HG03439 (cell line): Measurements from ENCODE around the gene HNMT.
A peak's percentile ranks its signal among the peaks of the same experiment; 100 is the strongest.

Source experiments
- ATAC-seq: cut with Tn5 transposase; IDR thresholded peaks from one replicate; pipeline ENCODE4 v1.9.1; 2021; ENCODE audit warnings: mild to moderate bottlenecking, moderate library complexity; ENCODE audit not compliant: unreplicated experiment

Gene HNMT

DNA sequence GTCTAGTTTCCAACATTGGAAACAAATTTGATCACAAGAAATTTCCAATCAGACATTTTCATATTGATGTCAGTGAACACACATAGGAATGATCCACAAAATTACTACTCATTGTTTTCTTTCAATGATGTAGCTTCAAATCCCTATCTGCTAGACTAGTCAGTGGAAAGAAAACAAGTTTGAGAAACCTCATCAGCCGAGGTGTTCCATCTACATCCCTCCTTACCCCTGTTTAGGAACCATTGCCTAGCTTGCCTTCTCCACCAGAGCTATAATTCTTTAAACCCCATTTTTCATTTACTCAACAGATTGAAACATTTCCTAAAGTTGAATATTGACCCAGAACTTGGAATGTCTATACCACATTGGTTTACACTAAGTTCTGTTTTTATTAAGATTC, 45.3 kb downstream of the HNMT start:
- no peak for ATAC-seq

DNA sequence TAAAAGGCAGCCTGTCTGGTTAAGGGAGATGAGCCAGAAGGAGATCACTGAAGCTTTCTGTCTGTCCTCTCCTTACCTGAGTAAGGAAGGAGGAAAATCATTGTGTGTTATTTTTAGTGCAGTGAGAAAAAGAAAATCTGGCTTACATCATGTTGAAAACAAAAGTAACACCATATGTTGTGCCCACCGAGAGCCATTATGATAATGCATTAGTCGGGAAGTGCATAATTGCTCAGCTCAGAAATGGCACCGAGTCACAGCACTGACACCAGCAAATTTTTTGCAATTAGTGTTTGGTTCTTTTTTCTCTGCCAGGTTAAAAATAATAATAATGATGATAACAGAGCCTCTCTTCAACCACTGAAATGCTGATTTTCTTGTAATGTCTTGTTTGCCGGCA, 46.6 kb downstream of the HNMT start:
- ATAC-seq = no peak

DNA sequence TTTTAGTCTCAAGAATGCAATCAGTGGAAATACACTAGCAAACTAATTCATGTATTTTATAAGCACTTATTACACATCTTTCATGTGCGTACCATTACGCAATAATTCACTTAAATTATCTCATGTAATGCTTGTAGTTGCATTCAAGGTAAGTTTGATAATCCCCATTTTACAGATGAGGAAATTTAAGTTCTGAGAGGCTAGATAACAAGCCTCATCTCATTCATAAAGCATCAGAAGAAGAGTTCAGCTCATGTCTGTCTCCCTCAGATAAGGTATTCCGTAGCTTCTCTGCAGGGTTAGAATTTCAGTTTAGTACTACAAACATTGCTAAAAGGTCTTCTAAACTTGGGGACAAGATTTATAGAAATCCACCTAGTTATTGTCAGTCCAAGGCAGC, 47.8 kb downstream of the HNMT start:
- no peak for ATAC-seq

DNA sequence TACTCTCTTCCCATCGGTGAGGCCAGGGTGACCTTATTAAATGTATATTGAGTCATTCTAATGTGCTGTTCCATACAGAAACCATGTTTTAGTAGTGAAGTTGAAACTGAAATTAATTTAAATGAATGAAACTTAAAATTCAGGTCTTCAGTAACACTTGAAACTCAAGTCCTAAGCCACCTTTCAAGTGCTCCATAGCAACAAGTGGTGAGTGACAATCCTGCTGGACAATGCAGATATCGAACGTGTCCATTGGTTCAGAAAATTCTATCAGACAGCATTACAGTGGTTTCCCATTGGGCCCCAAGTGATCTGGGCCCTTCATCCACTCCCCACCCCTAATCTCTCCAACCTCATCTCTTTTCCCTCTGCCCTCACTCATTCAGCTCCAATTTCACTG, 48.7 kb downstream of the HNMT start:
- ATAC-seq = no peak

DNA sequence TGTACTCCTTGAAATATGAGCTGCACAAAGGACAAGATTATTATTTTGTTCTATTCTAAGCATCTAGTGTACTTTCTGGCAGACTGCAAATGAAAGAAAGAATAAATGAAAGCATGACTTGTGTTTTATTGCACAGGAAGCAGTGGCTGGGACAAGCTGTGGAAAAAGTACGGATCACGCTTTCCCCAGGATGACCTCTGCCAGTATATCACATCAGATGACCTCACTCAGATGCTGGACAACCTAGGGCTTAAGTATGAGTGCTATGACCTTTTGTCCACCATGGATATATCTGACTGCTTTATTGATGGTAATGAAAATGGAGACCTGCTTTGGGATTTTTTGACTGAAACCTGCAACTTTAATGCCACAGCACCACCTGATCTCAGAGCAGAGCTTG, 49.4 kb downstream of the HNMT start:
- no peak for ATAC-seq

DNA sequence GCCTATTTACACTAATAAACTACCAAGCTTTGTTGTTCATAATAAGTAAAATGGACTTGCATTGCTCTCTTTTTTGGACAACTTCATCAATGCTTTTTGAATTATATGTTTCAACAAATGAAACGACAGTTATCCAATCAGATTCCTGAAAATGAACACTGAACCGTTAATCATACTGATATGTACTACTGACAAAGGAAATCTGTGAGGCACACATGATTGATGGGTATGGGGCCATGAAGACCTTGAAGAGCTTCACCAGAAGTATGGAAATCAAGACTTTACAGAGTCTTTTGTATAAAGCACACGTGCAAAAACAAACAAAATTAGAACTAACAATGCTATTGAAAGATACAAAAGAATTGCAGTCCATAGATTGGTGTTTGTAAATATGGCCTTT, 51.2 kb downstream of the HNMT start:
- ATAC-seq = no peak

DNA sequence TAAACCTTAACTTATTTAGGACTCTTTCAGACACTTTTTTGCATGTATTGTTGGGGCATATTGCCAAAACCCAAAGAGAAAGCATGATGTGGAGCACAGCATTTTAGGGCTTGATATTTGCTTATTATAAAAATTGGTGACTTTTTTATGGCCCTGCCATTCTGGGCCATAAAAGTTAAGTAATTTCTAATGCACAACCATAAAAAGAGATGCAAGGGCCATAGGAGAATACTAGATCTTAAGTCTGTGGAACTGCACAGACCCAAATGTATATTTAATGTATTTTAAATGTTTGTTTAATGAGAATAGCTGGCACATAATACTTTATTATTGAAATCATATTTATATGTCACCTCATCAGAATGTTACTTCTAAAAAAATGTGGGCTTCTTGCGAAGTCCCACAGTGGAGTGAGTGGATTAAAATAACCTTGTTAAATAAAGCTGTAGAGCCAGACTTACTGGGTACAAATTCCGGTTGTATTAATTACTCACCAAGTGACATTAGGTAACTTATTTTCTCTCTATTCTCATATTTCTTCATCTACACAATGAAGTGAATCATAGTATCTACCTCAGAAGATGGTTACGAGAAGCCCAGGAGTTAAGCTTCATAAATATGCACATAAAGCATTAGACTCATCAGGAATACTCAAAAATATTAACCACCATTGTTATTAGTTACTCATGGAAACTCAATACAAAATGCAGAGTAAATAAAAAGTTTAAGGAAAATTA, 52.2 kb downstream of the HNMT start:
- no peak for ATAC-seq

DNA sequence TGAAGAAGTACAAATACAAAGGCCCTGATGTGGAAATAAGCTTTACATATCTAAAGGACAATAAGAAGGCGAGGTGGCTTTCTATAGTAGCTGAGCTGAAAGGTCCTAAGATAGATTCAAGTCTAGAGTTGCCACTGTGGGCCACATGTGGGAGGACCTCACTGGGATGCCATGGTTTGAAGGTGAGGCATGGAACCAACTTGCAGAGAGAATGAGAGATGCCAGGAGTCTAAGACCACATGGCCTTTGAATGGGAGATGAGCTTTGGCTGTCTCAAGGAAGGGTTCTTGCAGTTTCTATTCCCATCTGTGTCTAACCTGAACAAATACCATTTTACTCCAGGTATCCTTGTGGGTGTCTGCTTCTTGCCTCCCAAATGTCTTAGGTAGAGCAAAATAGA, 53.6 kb downstream of the HNMT start:
- no peak for ATAC-seq

DNA sequence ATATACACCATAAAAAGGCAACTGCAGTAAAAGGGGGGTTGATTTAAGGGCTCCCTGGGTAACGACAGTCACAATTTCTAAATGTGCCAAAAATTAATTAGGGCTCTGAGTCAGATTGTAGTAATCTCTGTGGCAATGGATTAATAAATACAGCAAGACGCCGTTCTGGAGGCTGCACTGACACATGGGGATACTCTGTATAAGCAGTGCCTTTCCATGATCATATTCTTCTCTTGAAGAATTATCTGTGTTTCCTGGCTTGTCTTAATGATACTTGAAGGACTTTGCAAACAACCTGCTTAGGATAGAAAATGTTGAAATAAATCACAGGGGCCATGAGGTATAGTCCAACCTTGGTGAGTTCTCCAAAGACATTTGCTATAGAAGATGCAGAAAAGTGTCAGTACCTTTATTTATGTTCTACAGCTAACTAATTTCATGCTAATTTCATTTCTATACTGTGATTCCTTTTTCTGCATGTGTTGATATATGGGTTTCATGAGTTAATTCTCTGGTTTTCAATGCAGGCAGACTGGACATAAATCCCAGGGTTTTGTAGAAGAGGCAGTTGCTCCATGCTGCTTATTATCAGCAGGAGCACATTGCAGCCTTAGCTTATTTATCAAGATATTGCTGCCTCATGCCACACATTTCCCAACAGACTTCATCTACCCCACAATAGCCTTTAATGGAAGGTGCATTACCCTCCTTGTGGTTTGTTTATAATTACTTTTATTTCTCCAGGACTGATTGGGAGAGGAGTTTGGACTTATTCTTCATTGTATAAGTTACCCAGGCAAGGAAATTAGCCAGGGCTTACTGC, 54.8 kb downstream of the HNMT start:
- no peak for ATAC-seq

DNA sequence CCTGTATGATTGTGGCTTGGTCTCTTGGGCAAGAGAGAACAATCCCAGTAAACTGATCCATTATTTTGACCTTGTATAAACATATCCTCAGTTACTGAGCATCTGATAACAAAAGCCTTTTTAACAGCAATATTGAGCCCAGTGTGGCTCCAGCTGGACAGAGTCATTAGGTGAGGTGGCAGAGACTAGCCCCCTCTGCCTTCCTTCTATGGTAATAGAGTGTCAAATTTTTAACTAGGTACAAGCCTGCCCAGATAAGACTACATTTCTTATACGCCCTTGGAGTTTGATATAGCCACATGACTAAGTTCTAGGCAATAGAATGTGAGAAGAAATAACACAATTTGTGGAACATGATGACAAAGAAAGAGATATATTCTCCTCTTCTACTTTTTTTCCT, 56.2 kb downstream of the HNMT start:
- no peak for ATAC-seq

DNA sequence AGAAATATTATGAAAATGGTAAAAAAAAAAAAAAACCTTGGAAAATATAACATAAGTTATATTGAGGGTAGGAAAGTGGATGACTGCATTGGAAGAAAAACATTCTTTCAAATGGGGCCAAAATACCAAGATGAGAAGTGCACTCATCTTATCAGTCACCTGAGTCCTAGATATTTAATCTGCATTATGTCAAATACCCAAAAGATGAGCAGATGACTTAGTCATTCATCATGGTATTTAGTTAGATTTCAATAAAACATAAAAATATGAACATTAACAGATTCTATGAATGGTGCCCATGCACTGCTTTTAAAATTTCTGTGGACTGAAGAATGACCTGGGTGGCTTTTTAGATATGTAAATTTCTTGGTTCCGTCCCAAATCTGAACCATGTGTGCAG, 56.9 kb downstream of the HNMT start:
- no peak for ATAC-seq

DNA sequence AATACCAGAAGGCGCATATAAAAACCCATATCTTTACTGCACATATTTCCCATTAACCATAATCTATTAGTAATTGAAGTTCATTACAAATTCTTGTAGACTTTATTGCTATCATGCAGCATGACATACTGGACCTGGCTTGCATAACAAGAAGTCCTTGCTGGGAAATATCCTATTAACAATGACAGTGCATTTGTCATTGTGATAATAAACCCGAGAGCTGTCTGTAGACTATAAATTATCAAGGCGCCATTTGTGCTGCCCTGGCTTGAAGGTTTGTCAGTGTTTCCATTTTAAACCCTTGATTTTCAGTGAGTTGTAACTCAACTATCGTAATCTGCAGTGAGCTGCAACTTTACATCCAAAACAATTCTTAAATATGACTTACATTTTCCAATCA, 59.0 kb downstream of the HNMT start:
- ATAC-seq = no peak

DNA sequence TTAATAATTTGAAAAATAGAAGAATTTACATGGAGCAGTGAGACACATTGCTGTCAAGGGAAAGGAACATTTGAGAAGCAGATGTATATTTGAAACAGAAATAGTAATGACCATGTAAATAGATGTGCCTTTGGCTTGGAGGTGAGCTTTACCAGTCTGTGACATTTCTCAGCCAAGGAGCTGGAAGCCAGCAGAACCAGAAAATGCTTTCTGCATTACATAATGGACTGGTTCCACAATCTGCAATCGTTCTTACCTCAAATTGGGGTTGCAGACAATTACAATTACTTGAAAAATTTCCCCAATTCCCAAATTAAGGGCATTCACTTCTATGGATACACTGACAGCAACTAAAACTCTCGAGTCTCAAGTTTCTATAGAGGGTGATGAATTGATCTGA, 59.7 kb downstream of the HNMT start:
- no peak for ATAC-seq

DNA sequence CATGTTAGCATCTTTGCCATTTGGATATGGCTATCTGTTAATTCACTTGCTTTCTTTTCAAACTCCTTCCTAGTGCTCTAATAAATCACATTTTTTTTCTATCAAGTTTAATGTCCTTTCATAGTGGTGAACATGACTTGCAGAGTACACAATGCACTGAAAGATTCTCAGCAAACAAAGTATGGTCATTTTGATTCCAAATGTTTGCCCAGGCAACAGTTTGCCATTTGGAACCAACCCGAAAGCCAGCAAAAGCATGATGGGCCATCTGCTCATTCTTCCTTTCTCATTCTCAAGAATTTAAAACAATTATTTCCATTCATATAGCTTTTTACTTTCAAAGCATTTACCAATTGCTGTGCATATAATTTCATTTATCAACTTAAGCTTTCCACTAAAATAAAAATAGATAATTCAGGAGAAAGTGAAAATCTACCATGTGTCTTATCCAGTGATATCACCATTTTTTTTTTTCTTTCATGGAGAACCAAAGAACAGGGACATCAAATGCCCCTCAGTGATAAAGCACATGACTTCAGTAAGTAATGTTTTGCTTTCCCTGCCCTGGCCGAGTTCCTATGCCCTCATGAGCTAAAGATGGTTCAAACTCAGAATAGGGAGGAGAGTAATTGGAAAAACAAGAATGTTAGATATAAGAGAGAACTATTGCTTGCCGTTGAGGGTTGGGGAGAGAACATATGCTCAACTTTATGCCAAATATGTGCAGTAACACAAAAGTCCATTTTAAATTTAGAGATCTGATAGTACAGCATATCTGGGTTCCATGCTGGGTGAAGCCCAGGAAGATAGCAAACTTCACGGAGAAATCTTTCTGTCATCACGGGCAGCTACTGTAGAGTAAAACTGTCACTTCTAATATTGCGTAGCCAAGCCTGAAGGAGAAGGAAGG, 62.1 kb downstream of the HNMT start:
- ATAC-seq = no peak

DNA sequence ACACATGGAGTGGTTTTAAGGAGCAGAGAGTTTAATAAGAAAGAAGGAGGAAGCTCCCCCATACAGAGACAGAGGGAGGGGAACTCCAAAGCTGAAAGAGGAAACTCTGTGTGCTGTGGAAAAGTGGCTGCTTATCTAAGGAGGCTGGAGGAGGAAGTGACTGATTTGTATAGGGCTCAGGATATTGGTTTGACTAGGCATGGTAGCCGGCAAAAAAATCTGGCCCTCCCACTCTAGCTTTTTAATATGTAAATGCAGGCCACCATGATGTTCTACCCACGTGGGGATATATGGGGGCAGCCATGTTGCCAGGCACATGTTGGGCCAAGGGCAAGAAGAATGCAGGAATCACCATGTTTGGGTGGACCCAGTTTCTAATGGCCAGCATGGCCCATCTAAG, 64.3 kb downstream of the HNMT start:
- ATAC-seq = no peak

DNA sequence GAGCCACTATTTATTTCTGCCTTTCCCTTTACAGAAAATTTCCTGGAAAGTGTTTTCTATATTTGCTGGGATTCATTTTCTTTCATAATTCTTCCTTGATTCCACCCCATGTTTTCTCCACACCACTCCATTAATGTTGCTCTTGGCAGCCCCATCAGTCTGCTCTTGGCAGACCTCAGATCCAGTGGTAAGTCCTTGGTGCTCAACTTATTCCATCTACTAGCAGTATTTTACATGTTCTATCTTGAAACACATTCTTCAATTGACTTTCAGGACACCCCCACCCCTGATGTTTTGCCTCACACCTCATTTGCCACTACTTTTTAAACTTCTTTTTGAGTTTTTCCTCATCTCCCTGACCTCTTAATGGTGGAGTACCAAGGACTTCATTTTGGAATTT, 65.0 kb downstream of the HNMT start:
- no peak for ATAC-seq

DNA sequence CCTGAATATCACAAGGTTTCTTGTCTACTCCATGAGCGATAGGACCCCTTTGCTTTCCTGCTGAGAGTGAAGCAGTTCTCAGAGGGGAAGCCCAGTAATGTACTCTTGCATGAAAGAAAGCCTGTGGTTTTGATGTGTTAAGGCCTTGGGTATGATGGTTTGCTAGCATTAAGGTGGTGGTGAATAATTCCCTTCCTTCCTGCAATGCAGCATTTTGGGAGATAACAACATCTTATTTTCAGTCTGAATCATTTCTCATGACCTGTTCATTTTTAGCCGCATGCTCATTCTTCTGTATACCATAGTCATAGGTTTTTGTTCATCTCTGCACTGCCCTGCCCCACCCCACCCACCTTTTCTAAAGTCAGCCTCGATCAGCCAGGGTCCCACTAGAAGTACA, 66.2 kb downstream of the HNMT start:
- ATAC-seq = peak; percentile 61

DNA sequence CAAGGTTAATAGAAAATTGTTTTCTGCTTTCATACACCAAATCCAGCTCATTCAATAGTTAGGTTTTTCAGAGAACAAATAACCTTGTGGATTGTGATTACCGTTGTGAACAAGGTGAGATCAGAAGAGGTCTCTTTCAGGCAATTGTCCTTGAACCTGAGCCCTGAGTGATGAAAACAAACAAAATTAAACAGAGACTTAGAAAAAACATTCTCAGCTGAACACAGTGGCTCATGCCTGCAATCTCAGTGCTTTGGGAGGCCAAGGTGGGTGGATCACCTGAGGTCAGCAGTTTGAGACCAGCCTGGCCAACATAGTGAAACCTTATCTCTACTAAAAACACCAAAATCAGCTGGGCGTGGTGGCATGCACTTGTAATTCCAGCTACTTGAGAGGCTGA, 68.1 kb downstream of the HNMT start:
- no peak for ATAC-seq

DNA sequence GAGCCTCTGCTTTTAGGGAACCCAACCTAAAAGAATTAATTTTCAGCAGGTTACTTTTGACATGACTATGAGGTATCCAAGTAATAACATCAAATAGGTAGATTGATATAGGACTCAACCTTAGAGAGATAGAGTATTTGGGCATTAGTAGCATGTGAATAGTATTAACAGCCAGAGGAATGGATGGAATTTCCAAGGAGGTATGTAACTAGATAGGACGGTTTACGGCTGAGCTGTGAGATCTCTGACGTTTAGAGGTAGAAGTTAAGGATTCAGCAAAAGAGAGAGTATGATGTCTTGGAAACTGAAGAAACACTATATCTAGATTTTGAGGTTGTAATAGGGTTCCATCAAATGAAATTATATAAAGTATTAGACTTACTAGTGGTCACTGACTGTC, 70.3 kb downstream of the HNMT start:
- no peak for ATAC-seq

DNA sequence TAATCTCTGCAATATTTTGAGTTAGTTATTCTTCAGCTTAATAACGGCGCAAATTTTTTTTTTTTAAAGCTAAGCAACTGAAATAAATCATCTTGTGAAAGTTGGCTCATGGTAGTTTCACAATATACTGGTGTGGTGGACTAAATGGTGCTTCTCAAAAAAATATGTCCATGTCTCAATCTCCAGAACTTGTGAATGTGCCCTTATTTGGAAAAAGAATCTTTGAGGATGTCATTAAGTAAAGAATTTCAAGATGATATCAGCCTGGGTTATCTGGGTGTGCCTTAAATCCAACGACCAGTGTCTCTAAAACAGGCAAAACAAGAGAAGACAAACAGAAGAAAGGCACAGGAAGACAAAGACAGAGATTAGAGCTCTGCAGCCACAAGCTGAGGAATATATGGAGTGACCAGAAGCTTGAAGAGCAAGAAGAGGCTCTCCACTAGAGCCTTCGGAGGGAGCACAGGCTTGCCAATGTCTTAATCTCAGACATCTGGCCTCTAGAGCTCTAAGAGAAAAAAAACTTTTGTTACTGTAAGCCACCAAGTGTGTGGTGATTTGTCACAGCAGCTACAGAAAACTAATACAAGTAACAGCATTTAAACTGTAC, 71.4 kb downstream of the HNMT start:
- no peak for ATAC-seq

DNA sequence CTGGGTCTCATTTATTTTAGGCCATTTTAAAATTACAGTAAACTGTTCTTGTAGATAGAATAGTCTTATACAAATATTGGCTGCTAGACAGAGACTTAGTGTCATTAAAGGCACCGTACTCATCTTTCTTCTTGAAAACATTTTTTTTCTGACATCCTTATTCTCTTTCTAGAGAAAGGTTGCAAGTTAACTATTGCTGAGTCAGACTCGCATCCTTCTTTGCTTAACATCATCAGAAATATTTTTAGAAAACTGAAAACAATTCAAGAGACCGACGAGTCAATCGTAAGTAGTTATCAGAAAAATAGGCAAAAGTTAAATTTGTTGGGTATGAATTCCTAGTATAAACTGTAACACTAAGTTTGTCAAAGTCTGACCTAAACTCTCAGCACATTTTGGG, 72.2 kb downstream of the HNMT start:
- no peak for ATAC-seq
